GM19372 (cell line): ENCODE data around the gene C20orf144.

Source experiments
- ATAC-seq: cut with Tn5 transposase; IDR thresholded peaks from one replicate; pipeline ENCODE4 v1.9.1; 2021; ENCODE audit warnings: mild to moderate bottlenecking, low read depth, moderate library complexity; ENCODE audit not compliant: unreplicated experiment

The C20orf144 gene

DNA sequence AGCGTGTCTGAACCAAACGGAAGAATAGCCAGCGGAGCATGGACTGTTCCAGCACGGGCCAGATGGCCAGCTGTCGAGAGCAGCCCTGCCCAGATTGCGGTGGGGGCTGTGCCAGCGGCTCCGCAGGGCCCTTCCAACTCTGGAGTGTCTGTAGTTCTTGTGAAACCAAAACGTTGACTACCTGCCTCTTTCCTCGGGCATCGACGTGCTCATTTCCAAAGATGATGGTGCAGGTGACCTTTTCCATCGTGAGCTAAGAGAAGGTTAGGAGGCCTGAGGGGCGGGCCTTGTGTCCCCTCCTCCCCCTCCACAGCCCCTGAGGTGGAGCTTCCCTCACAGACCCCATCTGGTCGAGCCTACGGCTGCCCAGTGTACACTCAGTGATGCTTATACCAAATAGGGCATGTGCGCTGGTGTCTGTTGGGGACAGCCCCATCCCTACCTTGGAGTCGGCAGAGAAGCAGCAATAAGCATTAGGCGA lies 12.9 kb upstream of the C20orf144 start:
- ATAC-seq = no peak

DNA sequence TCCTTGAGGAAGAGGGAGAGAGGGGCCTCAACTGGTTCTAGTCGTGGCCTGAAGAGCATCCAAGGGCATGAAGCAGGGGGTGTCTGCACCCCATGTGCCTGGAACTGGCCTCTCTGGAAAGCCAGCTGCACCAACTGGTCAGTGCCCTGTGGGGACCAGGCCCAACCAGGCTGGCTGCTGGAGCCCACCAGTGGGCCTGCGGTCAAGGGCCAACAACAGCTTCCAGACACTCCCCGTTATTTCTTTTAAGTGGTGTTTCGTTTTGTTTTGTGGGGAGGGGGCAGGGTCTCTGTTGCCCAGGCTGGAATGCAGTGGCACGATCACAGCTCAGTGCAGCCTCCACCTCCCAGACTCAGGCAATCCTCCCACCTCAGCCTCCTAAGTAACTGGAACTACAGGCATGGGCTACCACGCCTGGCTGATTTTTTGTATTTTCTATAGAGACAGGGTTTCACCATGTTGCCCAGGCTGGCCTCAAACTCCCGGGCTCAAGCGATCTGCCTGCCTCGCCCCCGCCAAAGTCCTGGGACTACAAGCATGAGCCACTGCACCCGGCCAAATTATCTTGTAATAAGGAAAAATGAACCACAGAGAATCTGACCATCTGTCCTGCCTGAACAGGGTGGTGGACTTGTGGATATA lies 11.9 kb upstream of the C20orf144 start:
- no peak for ATAC-seq

DNA sequence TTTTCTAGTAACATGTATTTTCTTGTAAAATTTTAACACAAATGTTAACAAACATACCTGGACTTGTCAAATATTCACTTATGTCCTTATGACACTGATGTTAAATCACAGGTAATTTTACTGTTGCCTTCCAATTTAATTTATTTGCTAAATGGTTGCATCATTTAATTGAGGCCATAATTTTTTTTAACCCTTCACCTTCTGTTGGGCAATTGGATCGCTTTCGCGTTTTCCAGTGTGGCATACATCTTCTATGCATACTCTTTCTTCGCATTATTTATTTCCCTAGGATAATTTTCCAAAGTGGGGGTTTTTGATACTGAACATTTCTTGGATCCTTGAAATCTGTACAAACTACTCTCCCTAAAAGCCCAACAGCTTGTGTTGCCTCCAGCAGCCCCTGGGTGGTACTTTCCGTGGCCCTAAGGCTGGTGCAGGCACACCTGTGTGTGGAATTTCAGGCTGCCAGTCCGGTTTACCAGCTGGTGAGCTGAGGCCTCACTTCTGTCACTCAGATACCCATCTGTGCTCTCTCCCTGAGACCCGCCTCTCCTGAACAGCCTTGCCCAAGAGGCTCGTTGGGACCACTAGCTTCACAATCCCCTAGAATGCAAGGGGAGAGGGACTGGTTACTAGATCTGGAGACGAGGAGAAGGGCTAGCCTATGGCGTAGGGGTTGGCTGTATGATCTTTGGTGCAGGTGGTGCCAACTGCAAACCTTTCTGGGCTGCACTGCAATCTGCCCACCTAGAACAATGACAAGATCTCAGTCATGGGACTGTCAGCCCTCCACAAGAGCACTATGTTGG lies 11.2 kb upstream of the C20orf144 start:
- ATAC-seq = no peak

DNA sequence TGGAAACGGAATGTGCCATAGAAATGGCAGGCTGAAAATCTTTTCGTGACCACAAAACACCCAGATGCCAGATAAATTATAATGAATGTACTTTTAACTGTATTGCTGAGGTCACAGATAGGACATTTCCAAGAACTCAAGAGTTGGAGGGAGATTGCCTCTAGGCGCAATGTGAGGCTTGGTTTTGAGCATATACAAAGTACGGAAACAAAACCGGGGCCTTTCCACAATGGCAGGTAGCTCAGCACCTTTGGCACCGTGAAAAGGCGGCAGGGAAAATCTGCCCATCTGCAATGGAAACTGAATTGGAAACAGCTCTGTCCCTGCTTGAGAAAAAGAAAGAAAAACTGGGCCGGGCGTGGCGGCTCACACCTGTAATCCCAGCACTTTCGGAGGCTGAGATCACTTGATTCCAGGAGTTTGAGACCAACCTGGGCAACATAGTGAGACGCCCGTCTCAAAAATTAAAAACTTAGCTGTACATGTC lies 10.5 kb upstream of the C20orf144 start:
- ATAC-seq = no peak

DNA sequence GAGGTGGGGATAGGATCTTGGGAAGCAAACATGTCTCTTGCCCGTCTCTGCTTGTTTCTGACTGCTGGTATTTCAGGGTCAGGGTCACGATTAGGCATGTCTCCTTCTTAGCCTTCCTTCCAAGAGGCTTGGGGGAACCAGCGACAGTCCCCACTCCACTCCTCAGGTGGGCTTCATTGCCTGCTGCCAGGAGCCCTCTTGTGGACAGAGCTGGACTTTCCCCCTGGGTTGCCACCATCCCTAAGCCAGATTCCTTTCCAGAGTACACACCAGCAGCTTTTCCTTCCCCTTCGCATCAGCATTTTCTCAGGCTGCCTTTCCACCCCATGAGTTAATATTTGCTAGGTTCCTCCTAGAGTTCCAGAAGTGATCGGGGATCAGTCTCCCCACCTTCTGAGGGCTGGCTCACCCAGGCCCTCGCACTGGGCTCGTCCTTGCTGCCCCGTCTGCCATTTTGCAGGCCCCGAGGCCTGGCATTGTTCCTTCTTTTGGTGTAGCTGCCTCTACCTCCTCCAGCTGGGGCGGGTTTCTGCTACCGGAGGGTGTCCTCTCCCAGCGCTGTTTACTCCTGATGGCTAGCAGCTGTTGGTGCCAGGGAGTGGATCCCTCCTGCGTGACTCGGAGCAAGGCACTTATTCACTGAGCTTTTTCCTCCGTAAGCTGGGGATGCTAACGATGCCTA lies 8.8 kb upstream of the C20orf144 start:
- ATAC-seq = no peak

DNA sequence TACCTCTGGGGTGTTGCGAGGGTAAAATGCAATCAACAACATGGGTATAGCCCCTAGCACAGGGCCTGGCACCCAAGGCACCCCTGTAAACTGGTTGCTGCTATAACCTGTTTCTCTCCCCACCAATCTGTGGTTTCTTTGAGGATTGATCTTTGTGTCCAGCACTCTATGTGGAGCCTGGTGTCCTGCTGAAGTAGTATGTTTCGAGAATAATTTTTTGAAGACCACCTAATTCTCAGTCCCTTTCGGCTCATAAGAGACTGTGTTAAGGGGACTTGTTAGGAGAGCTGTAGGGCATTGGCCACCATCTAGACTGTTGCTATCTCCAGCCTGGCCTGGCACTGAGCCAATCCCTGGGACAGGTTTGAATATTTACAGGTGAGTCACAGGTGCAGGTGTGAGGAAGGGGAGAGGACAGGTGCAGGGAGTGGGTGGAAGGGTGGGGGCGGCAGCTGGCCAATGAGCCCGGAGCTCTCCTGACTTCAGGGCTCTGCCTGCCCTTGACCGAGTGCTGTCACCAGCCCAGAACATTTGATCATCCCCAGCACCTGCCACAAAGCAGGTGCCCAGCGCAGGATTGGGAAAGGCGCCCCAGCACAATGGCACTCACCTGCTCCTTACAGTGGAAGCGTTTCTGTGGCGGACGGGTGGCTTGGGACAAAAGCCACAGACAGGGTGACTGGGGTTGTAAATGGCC lies 8.1 kb upstream of the C20orf144 start:
- ATAC-seq = no peak

DNA sequence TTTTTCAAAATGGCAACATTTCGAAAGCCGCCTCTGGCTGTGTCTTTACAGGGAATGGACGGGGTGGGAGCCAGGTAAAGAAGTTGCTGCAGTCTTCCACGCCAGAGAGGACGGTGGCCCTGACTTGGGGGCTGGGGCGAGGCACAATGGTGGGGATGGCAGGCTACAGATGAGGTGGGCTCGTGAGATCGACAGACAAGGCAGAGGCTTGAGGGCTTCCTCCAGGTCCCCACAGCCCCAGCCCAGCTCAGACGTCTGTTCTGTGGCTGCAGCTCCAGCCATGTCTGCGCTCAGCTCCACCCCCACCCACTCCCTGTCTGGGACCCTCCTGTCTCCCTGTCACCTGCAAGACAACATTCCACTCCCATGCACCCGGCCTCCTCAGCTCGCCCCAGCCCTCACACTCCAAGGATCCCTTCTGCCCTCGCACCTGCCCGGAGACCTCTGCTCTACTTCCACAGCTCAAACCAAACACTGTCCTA lies 7.4 kb upstream of the C20orf144 start:
- no peak for ATAC-seq

DNA sequence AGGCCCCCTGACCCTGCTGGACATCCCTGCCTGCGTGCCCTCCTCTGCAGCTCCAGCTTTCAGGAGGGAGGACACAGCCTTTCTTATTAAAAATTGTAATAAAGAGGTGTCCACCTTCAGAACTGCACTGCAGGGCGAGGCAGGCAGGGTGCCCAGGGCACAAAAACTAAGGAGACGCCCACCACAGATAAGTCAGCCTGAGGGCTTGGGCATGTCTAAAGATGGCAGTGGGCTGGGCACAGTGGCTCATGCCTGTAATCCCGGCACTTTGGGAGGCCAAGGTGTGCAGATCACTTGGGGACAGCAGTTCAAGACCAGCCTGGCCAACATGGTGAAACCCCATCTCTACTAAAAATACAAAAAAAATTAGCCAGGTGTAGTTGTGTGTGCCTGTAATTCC lies 7.0 kb upstream of the C20orf144 start:
- ATAC-seq = no peak

DNA sequence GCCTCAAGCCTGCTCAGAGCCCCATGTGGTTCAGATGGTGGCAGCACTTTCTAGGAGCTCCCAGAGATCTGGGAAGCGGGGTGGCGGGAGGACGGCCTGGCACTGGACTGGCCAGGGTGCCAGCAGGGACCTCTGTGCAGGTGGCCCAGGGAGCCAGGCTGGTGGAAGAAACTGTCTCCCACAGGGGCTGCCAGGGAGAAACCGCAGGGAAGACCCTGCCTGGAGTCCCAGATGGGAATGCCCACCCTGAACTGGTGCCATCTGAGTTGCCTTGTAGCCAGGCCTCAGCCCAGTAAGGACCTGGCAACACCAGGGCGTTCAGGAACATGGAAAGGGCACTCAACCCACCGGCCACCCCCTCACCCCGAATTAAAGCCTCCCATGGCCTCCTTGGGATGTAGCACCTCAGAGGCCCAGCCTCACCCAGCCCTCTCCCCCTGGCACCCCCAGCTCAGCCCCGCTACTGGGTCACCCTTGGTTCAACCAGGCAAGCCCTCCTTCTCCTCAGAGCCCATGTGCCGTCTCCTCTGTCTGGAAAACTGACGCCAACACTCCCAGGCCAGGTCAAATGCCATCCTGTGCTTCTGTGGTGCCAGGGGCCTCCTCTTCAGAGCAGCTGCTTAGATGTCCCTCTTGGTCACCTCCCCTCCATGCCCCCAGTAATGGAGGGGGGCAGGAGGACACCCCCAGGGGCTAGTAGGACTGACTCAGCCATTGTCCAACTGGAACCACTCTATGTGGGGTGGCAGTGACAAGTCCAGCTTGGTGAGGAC lies 5.9 kb upstream of the C20orf144 start:
- ATAC-seq = no peak

DNA sequence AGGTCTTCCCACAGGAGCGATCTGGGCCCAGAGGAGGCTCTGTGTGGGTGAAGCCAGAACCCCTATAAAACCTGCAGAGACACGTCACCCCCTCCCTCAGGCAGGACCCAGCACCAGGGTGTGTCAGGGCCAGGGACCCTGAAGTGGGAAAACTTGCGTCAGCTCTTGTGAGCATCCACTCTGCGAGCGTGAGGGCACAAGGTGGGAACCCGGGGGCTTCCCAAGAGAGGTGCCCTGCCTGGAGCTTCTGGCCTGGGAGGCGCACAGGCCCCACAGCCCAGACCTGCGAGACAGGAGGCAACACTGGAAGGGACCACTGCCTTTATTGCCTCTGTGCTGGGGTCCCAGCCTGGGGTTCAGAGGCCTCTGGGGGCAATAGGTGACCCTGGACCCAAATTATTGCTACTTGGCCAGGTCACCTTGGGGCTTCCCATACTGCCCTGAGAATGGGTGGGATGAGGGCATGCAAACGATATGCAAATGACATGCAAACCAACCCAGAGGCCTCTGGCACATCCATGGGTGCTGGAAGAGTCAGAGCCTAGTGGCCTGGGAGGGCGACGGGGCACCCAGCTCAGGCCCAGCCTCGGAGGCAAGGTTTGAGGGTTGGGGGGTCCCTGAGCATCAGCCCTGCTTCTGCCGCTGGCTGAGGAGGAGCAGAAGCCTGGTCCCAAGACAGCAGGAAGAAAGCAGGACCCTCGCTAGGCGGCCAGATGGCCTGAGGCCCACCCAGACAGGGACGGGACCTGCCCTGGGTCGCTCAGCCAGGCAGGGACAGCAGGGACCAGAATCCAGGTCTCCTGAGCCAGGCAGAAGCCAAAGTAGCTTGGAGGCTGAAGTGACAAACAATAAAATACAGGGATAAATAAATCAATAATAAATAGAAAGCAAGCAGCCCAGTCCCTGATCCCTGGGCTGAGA lies 5.1 kb upstream of the C20orf144 start:
- ATAC-seq = no peak

DNA sequence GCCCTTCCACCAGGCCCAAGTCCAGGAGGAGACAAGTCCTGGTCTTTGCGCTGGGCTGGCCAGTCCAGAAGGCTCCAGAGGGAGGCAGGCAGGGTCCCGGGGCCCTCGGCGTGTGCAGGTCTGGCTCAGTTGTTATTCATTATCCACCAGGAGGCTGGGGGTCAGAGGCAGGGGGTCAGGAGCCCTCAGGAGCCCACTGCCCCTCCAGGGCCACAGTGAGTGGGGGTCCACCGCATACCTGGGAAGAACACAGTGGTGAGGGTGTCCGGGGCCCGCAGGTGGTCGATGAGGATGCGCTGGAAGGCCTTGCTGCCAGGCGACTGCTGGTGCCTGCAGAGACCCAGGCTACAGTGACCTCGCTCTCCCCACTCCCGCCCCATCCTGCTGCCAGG lies 4.4 kb upstream of the C20orf144 start:
- ATAC-seq = no peak

DNA sequence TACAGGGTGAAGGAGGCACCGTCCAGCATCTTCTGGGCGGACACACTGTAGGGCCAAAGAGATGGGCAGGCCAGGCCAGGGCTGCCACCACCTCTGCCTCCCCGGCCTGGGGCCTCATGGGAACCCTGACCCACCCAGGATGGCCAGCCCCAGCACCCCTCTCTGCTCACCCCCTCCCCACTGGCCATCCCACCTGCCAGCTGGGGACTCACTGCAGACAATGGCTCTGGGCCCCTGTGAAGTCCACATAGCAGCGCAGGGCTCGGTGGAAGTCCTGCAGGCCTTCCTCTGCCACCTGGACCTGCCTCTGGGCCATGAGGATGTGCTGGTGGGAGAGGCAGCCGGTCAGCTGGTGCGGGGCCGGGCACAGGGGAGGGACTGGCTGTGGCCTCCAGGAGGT lies 3.6 kb upstream of the C20orf144 start:
- ATAC-seq = no peak

DNA sequence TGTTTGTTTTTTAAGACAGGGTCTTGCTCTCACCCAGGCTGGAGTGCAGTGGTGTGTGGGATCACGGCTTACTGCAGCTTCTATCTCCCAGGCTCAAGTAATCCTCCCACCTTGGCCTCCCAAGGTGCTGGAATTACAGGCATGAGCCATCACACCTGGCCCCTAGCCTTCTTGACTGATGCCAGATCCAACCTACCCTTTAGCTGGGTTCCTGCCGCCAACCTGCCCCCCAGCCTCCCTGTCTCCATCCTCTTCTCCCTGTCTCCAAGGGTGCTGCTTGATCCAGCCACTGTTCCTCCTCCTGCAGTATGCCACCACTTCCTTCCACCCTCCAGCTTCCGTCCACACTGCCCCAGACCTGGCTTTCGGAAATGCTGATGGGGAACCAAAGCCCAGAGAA lies 3.2 kb upstream of the C20orf144 start:
- no peak for ATAC-seq

DNA sequence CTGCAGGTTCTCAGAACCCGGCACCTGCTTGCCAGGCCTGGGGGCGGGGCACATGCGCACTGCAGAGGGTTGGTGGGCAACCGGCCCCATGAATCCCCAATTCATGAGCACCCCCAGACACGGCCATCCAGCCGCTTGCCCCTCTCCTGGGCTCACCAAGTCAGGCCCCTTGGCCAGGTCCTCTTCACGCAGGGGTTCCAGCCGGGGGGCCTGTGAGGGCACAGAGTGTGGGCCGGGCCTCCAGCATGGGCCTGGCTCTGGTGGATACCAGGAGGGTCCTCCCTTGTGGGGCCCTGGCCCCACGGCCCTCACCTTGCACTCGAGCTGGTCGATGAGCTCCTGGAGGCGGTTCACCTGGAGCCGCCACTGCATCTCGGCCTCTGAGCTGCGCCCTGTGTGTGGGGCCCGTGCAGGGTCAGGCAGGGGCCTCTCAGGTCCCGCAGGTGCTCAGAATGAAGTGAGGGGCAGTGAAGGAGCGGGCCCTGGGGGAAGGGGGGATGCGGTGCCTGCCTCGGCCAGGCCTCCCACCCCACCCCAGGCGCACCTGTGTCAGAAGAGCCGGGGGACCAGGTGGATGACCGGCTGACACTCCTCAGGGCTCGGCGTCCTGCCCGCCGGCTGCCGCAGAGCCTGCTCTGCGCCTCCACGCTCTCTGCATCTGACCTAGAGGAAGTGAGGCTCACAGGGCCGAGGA lies 2.6 kb upstream of the C20orf144 start:
- ATAC-seq = no peak

DNA sequence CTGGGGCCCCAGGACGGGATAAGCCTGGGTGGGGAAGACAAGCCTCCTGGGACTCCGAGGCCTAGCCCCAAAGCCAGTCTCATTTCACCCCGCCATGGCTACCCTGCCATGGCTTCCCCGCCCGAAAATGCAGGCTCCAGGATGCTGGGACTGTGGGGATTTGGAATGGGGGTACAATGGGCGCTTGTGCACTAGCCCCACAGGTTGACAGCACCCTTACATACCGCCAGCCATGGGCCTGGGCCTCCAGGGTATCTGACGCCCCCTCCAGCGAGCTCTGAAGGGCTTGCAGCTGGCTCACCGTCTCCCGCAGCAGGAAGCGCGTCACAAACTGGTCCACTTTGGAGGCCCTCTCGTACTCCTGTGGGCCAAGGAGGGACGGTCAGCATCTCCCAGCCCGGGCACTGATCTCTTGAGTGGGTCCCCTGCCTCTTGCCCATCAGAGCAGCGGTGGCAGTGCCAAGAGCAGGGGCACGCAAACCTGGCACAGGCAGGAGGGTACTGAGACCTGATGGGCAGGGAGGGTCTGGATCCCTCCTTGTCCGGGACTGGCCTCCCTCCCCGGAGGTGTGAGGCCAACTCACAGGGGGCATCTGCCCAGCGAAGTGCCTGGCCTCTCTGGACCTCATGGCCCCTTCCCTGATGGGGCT lies 2.0 kb upstream of the C20orf144 start:
- ATAC-seq = no peak

DNA sequence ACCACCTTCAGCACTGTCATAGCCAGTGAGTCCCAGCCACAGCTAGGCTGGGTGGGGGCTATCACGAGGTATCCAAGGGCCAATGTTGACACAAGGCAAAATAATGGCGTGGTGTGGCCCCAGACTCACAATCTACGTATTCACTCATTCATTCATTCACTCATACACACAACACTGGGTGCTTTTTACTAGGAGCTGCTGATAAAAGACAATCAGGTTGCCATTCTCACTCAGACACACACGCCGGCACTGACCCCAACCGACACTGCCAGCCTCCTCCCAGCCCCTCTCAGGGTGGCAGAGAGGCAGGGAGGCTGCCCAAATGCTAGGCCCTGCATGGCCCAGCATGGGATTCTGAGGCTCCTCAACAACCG lies 1.5 kb upstream of the C20orf144 start:
- ATAC-seq = no peak

DNA sequence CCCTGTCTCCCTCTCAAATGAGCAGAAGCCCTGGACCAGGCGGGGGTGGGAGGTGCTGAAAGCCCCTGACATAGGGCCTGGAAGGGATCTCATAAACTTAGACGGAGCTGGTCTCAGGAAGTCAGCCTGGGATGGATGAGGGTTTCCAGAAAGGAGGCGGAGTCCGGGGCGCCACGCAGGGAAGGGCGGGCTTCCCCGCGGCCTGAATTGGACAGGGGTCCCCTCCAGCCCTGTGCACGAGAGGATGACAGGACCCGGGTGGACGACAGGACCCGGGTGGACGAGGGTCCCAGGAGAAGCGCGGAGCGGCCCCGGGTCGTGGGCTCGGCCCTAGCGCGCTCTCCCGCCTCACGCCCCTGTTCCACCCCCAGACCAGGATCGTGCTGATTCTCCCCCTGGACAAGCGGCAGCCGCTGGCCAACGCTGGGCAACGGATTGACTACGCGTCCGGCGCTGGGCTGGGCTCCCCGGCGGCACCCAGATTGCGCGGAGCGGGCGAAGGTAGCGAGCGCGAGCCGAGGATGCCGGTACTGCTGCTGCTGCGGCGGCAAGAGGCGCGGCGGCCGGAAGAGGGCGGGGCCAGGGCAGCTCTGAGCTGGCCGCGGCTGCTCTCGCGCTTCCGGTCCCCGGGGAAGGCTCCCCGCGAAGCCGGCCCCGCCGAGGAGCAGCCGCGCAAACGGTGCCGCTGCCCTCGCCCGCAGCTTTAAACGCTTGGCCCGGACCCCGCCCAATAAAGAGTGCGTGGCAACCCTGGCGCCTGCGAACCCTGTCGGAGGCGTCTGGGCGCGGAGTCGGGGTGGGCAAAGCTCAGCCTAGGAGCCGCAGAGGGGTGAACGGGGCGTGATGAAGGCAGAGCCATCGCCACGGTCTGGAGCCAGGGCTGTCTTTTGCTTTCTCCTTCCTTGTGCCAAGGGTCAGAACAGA lies 1.3 kb downstream of the C20orf144 start:
- ATAC-seq = peak; percentile 42
